ENCODE measurements around the gene STK38. TPM values are rescaled to one million over a fixed set of nuclear protein-coding genes. Genes with fewer than 3 reads are reported as not detected.

The STK38 gene
- total RNA-seq, 1 experiment from 2014 or later, result 44.7 TPM

DNA sequence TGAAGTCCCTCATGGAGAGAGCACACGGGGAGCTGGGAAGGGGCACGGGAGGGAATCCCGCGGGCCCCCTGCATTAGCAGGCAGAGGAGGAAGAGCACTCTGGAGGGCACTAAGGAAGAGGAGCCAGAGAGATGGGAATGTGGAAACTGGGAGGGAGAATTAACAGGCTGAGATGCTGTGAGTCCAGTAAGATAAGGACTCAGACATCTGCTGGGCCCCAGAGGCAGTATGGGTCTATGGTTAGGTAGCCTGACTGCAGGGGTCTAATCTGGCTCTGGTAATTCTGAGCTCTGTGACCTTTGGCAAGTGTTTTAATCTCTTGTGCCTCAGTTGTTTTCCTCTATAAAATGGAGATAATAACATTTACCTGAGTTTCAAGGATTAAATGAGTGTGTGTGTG, 31.2 kb upstream of the STK38 start:
- no peak overlapping the region for H3K4me3 ChIP-seq (ENCODE audit: low read depth in 2 of 2, low read length in 2 of 2)
- no peaks in the 10 kb centered on the region for H3K27me3 ChIP-seq (ENCODE audit: control insufficient read depth, insufficient read depth, low read length)
- H3K36me3 ChIP-seq (ENCODE audit: control insufficient read depth, insufficient read depth, low read length), result no peaks in the 10 kb centered on the region
- peak overlapping the region; percentile 21; the same call in 1 of the 2 replicates for H3K27ac ChIP-seq (ENCODE audit: low read length)
- no peaks in the 10 kb centered on the region for H3K9me3 ChIP-seq (ENCODE audit: control insufficient read depth, insufficient read depth, low read depth, low read length)
- no peak for ATAC-seq
- intact Hi-C loops (cut with micrococcal nuclease; ENCODE audit: unreplicated experiment), result no loop called here
- in situ Hi-C loops (cut with HindIII; ENCODE audit: low pct_unique_long_range_greater_than_20kb, low sequenced_read_pairs), result no loop called here
- no TSS peak for BruUV-seq (replicated peaks)
- CTCF ChIA-PET, result interaction anchor here (0.6 kb wide), 1 partner anchor 849 kb away, joined by 4 read pairs; no protein-coding TSS in a partner anchor
- POLR2A ChIA-PET, result no interaction called here
- no peak for DNase-seq (ENCODE audit: low read depth, low spot score)
- no peak for TF ChIP-seq POLR2AphosphoS5 (IDR thresholded peaks at IDR 0.05; ENCODE audit: low read depth, low read length)
- TF ChIP-seq, protein P1, sequence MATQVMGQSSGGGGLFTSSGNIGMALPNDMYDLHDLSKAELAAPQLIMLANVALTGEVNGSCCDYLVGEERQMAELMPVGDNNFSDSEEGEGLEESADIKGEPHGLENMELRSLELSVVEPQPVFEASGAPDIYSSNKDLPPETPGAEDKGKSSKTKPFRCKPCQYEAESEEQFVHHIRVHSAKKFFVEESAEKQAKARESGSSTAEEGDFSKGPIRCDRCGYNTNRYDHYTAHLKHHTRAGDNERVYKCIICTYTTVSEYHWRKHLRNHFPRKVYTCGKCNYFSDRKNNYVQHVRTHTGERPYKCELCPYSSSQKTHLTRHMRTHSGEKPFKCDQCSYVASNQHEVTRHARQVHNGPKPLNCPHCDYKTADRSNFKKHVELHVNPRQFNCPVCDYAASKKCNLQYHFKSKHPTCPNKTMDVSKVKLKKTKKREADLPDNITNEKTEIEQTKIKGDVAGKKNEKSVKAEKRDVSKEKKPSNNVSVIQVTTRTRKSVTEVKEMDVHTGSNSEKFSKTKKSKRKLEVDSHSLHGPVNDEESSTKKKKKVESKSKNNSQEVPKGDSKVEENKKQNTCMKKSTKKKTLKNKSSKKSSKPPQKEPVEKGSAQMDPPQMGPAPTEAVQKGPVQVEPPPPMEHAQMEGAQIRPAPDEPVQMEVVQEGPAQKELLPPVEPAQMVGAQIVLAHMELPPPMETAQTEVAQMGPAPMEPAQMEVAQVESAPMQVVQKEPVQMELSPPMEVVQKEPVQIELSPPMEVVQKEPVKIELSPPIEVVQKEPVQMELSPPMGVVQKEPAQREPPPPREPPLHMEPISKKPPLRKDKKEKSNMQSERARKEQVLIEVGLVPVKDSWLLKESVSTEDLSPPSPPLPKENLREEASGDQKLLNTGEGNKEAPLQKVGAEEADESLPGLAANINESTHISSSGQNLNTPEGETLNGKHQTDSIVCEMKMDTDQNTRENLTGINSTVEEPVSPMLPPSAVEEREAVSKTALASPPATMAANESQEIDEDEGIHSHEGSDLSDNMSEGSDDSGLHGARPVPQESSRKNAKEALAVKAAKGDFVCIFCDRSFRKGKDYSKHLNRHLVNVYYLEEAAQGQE (IDR thresholded peaks at IDR 0.05; ENCODE audit: insufficient read depth in 1 of 2, low read depth in 2 of 2, low read length in 1 of 2), result no peak
- TF ChIP-seq, protein P2, sequence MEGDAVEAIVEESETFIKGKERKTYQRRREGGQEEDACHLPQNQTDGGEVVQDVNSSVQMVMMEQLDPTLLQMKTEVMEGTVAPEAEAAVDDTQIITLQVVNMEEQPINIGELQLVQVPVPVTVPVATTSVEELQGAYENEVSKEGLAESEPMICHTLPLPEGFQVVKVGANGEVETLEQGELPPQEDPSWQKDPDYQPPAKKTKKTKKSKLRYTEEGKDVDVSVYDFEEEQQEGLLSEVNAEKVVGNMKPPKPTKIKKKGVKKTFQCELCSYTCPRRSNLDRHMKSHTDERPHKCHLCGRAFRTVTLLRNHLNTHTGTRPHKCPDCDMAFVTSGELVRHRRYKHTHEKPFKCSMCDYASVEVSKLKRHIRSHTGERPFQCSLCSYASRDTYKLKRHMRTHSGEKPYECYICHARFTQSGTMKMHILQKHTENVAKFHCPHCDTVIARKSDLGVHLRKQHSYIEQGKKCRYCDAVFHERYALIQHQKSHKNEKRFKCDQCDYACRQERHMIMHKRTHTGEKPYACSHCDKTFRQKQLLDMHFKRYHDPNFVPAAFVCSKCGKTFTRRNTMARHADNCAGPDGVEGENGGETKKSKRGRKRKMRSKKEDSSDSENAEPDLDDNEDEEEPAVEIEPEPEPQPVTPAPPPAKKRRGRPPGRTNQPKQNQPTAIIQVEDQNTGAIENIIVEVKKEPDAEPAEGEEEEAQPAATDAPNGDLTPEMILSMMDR (IDR thresholded peaks at IDR 0.05), result no peak
- TF ChIP-seq SIN3A (IDR thresholded peaks at IDR 0.05; ENCODE audit: borderline replicate concordance, insufficient read depth, low read depth, low read length), result no peak
- TF ChIP-seq TCF7L2 (IDR thresholded peaks at IDR 0.05; ENCODE audit: low read depth, low read length), result no peak
- H3K4me1 ChIP-seq (ENCODE audit: control insufficient read depth, insufficient read depth, low read length), result peaks cover 12% of the 10 kb centered on the region

DNA sequence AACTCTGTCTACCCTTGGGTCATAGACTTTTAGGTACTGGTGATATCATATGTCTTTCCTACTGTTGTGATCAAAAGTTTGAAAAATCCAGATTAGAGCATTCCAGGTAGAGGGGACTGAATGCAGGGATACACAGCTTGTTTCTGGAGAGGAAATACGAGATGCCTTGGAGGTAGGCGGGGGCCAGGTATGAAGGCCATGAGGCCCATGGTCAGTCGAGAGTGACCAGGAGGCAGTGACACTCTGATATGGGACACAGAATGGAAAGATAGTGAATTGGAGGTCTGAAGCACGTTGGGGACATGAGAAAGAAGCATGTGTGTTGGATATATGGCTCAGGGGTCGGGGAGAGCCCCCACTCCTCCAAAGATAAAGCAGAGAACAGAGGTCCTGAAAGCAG, 30.8 kb upstream of the STK38 start:
- no peak for DNase-seq (ENCODE audit: low read depth, low spot score)
- H3K27me3 ChIP-seq (ENCODE audit: control insufficient read depth, insufficient read depth, low read length), result no peaks in the 10 kb centered on the region
- CTCF ChIA-PET, result interaction anchor here (0.6 kb wide), 1 partner anchor 20 kb away, joined by 3 read pairs; no protein-coding TSS in a partner anchor
- no peak for TF ChIP-seq POLR2AphosphoS5 (IDR thresholded peaks at IDR 0.05; ENCODE audit: low read depth, low read length)
- H3K9me3 ChIP-seq (ENCODE audit: control insufficient read depth, insufficient read depth, low read depth, low read length), result no peaks in the 10 kb centered on the region
- no peak for ATAC-seq
- no peak overlapping the region for H3K4me3 ChIP-seq (ENCODE audit: low read depth in 2 of 2, low read length in 2 of 2)
- BruUV-seq (replicated peaks), result no TSS peak
- no peaks in the 10 kb centered on the region for H3K36me3 ChIP-seq (ENCODE audit: control insufficient read depth, insufficient read depth, low read length)
- intact Hi-C loops (cut with micrococcal nuclease; ENCODE audit: unreplicated experiment), result no loop called here
- POLR2A ChIA-PET, result no interaction called here
- peaks cover 12% of the 10 kb centered on the region for H3K4me1 ChIP-seq (ENCODE audit: control insufficient read depth, insufficient read depth, low read length)
- in situ Hi-C loops (cut with HindIII; ENCODE audit: low pct_unique_long_range_greater_than_20kb, low sequenced_read_pairs), result no loop called here
- peak overlapping the region; percentile 21; the same call in 1 of the 2 replicates for H3K27ac ChIP-seq (ENCODE audit: low read length)

GRCh38 chr6:36577301-36577700, 30.0 kb upstream of the STK38 start:
- CTCF ChIA-PET, result interaction anchor here (0.7 to 0.9 kb wide), 2 partner anchors 47 to 983 kb away, joined by 3 to 5 read pairs; no protein-coding TSS in a partner anchor
- intact Hi-C loops (cut with micrococcal nuclease; ENCODE audit: unreplicated experiment) (no loop called here), in situ Hi-C loops (cut with HindIII; ENCODE audit: low pct_unique_long_range_greater_than_20kb, low sequenced_read_pairs) (no loop called here)
- BruUV-seq (replicated peaks), result no TSS peak
- Histone ChIP-seq H3K27ac (ENCODE audit: low read length) (peak overlapping the region; percentile 29), H3K4me1 (ENCODE audit: control insufficient read depth, insufficient read depth, low read length) (peaks cover 12% of the 10 kb centered on the region), H3K27me3 (ENCODE audit: control insufficient read depth, insufficient read depth, low read length) (no peaks in the 10 kb centered on the region), H3K4me3 (ENCODE audit: low read depth in 2 of 2, low read length in 2 of 2) (no peak overlapping the region), H3K9me3 (ENCODE audit: control insufficient read depth, insufficient read depth, low read depth, low read length) (no peaks in the 10 kb centered on the region), H3K36me3 (ENCODE audit: control insufficient read depth, insufficient read depth, low read length) (no peaks in the 10 kb centered on the region)
- DNase-seq (ENCODE audit: low read depth, low spot score) (no peak), ATAC-seq (peak; percentile 17; the same call in 1 of the 2 replicates)
- TF ChIP-seq POLR2AphosphoS5 (IDR thresholded peaks at IDR 0.05; ENCODE audit: low read depth, low read length) (no peak), SIN3A (IDR thresholded peaks at IDR 0.05; ENCODE audit: borderline replicate concordance, insufficient read depth, low read depth, low read length) (no peak), TCF7L2 (IDR thresholded peaks at IDR 0.05; ENCODE audit: low read depth, low read length) (no peak)
- TF ChIP-seq, protein P1 (IDR thresholded peaks at IDR 0.05; ENCODE audit: insufficient read depth in 1 of 2, low read depth in 2 of 2, low read length in 1 of 2), result no peak
- TF ChIP-seq, protein P2 (IDR thresholded peaks at IDR 0.05), result no peak
- POLR2A ChIA-PET, result interaction anchor here (0.6 kb wide), 1 partner anchor 229 kb away, joined by 6 read pairs; no protein-coding TSS in a partner anchor
